PFSK-1 (cell line): Measurements from ENCODE around the gene TMC6.

ENCODE experiments used
- FOXP2 ChIP-seq: optimal IDR thresholded peaks from 2 replicates; pipeline ENCODE3; 2011; ENCODE audit warnings: borderline replicate concordance, control low read depth, inconsistent platforms; ENCODE audit not compliant: insufficient read depth; ENCODE audit errors: extremely low read length, extremely low read depth
- POLR2AphosphoS5 ChIP-seq: IDR thresholded peaks from 2 replicates; pipeline ENCODE4 v1.6.1; 2012; ENCODE audit warnings: low read depth, mild to moderate bottlenecking, control low read depth, low read length, moderate library complexity
- SIN3A ChIP-seq: IDR thresholded peaks from 2 replicates; pipeline ENCODE4 v1.6.1; 2012; ENCODE audit warnings: mild to moderate bottlenecking, low read length, moderate library complexity, borderline replicate concordance; ENCODE audit not compliant: insufficient read depth
- TAF1 ChIP-seq: IDR thresholded peaks from 2 replicates; pipeline ENCODE4 v1.6.1; 2012; ENCODE audit warnings: low read length, control low read depth, borderline replicate concordance; ENCODE audit not compliant: insufficient read depth
- TF ChIP-seq, protein P1 (sequence below), 2 experiments: IDR thresholded peaks; 2 replicates each; pipeline versions ENCODE4 v1.6.1 to v1.8.0; 2011 to 2012; ENCODE audit warnings: low read depth in 2 of 2, low read length in 2 of 2, control low read depth in 1 of 2, inconsistent platforms in 1 of 2, mild to moderate bottlenecking in 1 of 2, moderate library complexity in 1 of 2; ENCODE audit not compliant: insufficient read depth in 1 of 2

Gene TMC6

DNA sequence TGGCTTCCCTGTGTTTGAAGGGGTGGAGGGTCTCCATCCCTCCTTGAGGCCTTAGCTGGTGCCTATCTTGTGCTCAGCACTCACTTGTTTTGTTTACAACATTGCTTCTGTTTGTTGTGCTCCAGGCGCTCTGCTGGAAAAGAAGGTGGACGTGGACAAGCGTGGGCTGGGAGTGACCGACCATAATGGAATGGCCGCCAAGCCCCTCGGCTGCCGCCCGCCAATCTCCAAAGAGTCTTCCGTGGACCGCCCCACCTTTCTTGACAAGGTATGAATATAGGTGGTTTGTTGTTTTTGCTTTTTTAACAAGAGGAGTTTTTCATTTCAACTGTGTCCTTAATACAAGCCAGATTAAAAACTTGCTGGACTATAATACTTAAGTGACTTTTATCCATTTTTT lies 53.5 kb downstream of the TMC6 start:
- no peak for TF ChIP-seq SIN3A
- TF ChIP-seq, protein P1, sequence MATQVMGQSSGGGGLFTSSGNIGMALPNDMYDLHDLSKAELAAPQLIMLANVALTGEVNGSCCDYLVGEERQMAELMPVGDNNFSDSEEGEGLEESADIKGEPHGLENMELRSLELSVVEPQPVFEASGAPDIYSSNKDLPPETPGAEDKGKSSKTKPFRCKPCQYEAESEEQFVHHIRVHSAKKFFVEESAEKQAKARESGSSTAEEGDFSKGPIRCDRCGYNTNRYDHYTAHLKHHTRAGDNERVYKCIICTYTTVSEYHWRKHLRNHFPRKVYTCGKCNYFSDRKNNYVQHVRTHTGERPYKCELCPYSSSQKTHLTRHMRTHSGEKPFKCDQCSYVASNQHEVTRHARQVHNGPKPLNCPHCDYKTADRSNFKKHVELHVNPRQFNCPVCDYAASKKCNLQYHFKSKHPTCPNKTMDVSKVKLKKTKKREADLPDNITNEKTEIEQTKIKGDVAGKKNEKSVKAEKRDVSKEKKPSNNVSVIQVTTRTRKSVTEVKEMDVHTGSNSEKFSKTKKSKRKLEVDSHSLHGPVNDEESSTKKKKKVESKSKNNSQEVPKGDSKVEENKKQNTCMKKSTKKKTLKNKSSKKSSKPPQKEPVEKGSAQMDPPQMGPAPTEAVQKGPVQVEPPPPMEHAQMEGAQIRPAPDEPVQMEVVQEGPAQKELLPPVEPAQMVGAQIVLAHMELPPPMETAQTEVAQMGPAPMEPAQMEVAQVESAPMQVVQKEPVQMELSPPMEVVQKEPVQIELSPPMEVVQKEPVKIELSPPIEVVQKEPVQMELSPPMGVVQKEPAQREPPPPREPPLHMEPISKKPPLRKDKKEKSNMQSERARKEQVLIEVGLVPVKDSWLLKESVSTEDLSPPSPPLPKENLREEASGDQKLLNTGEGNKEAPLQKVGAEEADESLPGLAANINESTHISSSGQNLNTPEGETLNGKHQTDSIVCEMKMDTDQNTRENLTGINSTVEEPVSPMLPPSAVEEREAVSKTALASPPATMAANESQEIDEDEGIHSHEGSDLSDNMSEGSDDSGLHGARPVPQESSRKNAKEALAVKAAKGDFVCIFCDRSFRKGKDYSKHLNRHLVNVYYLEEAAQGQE (IDR thresholded peaks at IDR 0.05; ENCODE audit: insufficient read depth in 1 of 2, low read depth in 2 of 2, low read length in 2 of 2): no peak
- TF ChIP-seq POLR2AphosphoS5: no peak
- no peak for TF ChIP-seq TAF1
- no peak for TF ChIP-seq FOXP2

DNA sequence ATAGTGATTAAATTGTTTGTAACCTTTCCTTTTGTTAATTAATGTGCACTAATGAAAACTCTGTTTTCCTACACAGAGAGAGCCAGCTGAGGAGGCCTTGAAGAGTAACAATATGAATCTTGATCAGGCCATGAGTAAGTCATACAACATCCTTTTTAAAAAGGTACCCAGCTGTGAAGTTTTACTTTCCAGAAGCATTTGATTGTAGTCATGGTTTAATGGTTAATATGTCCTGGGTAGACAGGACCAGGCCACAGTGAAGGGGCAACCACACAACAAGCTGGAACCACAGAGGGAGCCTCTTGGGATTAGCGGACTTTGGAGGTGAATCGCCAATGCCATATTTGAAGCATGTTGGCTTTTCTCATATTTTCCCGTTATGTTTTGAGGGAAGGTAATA lies 55.6 kb downstream of the TMC6 start:
- TF ChIP-seq POLR2AphosphoS5: no peak
- no peak for TF ChIP-seq TAF1
- no peak for TF ChIP-seq SIN3A
- no peak for TF ChIP-seq FOXP2
- TF ChIP-seq, protein P1 (IDR thresholded peaks at IDR 0.05; ENCODE audit: insufficient read depth in 1 of 2, low read depth in 2 of 2, low read length in 2 of 2): no peak

DNA sequence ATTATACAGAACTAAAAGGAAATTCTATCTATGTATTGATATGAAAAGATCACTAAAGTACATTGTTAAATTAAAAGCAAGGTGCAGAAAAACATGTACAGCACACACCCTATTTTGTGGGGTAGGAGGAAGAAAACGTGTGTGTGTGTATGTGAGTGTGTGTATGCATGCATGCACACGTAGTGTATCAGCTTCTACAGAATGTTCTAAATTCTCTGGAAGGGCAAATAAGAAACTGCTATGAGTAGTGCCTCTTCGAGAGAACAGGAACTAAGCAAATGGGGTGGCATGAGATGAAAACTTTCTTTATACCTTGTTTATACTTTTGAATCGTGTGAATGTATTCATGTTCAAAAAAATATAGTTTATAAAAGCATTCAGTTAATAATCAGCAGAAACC lies 58.9 kb downstream of the TMC6 start:
- TF ChIP-seq TAF1 (no peak), SIN3A (no peak), FOXP2 (no peak), POLR2AphosphoS5 (no peak)
- TF ChIP-seq, protein P1 (IDR thresholded peaks at IDR 0.05; ENCODE audit: insufficient read depth in 1 of 2, low read depth in 2 of 2, low read length in 2 of 2): no peak

DNA sequence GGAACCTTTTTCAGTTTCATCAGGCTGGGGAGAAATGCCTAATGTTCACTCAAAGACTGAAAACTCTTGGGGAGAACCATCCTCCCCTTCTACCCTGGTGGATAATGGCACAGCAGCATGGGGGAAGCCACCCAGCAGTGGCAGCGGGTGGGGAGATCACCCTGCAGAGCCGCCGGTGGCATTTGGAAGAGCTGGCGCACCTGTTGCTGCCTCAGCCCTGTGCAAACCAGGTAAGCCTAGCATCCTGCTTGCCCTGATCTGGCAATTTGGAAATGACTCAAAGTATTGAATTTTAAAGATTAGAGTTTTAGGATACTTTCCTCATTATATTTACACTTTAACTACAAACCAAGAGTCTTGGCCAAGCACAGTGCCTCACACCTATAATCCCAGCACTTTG lies 63.8 kb downstream of the TMC6 start:
- TF ChIP-seq, protein P1 (IDR thresholded peaks at IDR 0.05; ENCODE audit: insufficient read depth in 1 of 2, low read depth in 2 of 2, low read length in 2 of 2): no peak
- TF ChIP-seq SIN3A: no peak

DNA sequence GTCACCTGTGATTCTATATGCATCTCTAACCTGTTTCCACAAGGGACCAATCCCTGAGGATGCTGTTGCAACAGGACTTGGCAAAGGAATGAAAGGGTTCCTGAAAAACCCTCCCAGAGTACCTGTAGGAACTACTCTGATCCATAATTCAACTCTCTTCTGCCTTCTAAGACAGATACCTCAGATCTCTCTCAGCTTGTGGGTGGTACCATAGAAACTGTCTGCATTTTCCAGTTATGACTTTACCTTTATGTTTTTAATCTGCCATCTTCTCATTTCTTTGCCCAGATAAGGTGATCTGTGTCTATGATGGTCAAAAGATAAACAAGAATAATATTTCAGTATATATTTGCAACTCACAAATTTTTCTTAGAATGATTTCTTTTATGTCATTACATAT lies 65.1 kb downstream of the TMC6 start:
- TF ChIP-seq, protein P1 (IDR thresholded peaks at IDR 0.05; ENCODE audit: insufficient read depth in 1 of 2, low read depth in 2 of 2, low read length in 2 of 2): no peak
- TF ChIP-seq TAF1 (no peak), FOXP2 (no peak), SIN3A (no peak), POLR2AphosphoS5 (no peak)
